ENCODE data around the gene OR2T2. TPM values are rescaled to one million over a fixed set of nuclear protein-coding genes. Genes with fewer than 3 reads are reported as not detected.
"Not testable (repeated sequence)": the region's sequence is repeated elsewhere in the genome, so short reads cannot be mapped to it uniquely, and the experiment has no call there.

The OR2T2 gene
- total RNA-seq, 4 donors from 2014 or later = not detected

- intact Hi-C loops (cut with DNase I; ENCODE audit: low total_unique reads); DNase-seq (ENCODE audit: low spot score in 2 of 2); H3K4me3 ChIP-seq (ENCODE audit: low read depth, poor library complexity, severe bottlenecking): not testable (repeated sequence)
- WGBS, 2 donors = 72 to 84% methylated on average over 5 of the region's 6 CpGs
Measured at GRCh38 chr1:248449821-248450465, 4.5 kb downstream of the OR2T2 start.

GRCh38 chr1:248450466-248451145 lies 5.2 kb downstream of the OR2T2 start:
- 32 to 39% methylated on average over 2 of the region's 5 CpGs for WGBS, 2 donors
- H3K4me3 ChIP-seq (ENCODE audit: low read depth, poor library complexity, severe bottlenecking); intact Hi-C loops (cut with DNase I; ENCODE audit: low total_unique reads); DNase-seq (ENCODE audit: low spot score in 2 of 2): not testable (repeated sequence)

GRCh38 chr1:248453619-248454018 lies 8.2 kb downstream of the OR2T2 start:
- intact Hi-C loops (cut with DNase I; ENCODE audit: low total_unique reads); H3K4me3 ChIP-seq (ENCODE audit: low read depth, poor library complexity, severe bottlenecking); DNase-seq (ENCODE audit: low spot score in 2 of 2): not testable (repeated sequence)
- 95% methylated on average over 7 of the region's 7 CpGs; no CpG with 5 or more reads in 1 of the 2 donors for WGBS, 2 donors

GRCh38 chr1:248455045-248455444 lies 9.6 kb downstream of the OR2T2 start:
- 83 to 86% methylated on average over 3 of the region's 4 CpGs for WGBS, 2 donors
- intact Hi-C loops (cut with DNase I; ENCODE audit: low total_unique reads); H3K4me3 ChIP-seq (ENCODE audit: low read depth, poor library complexity, severe bottlenecking); DNase-seq (ENCODE audit: low spot score in 2 of 2): not testable (repeated sequence)

- no CpG with 5 or more reads among the region's 2 CpGs for WGBS, 2 donors
- DNase-seq (ENCODE audit: low spot score in 2 of 2); intact Hi-C loops (cut with DNase I; ENCODE audit: low total_unique reads); H3K4me3 ChIP-seq (ENCODE audit: low read depth, poor library complexity, severe bottlenecking): not testable (repeated sequence)
Measured at GRCh38 chr1:248456635-248457034, 11.2 kb downstream of the OR2T2 start.

GRCh38 chr1:248459117-248459516 lies 13.7 kb downstream of the OR2T2 start:
- DNase-seq (ENCODE audit: low spot score in 2 of 2); H3K4me3 ChIP-seq (ENCODE audit: low read depth, poor library complexity, severe bottlenecking); intact Hi-C loops (cut with DNase I; ENCODE audit: low total_unique reads): not testable (repeated sequence)
- WGBS, 2 donors = 59 to 65% methylated on average over 7 of the region's 7 CpGs

GRCh38 chr1:248471154-248471553 lies 25.7 kb downstream of the OR2T2 start:
- intact Hi-C loops (cut with DNase I; ENCODE audit: low total_unique reads) = no loop called here
- TF ChIP-seq CTCF (IDR thresholded peaks at IDR 0.05) = no peak
- no peak for TF ChIP-seq POLR2A (IDR thresholded peaks at IDR 0.05)
- WGBS, 2 donors = 82 to 87% methylated on average over 4 of the region's 4 CpGs
- no peak overlapping the region for H3K4me3 ChIP-seq (ENCODE audit: low read depth, poor library complexity, severe bottlenecking)
- DNase-seq (ENCODE audit: low spot score in 2 of 2) = no peak

GRCh38 chr1:248472111-248472510 lies 26.7 kb downstream of the OR2T2 start:
- intact Hi-C loops (cut with DNase I; ENCODE audit: low total_unique reads); DNase-seq (ENCODE audit: low spot score in 2 of 2); H3K4me3 ChIP-seq (ENCODE audit: low read depth, poor library complexity, severe bottlenecking): not testable (repeated sequence)
- 57 to 60% methylated on average over 2 of the region's 2 CpGs for WGBS, 2 donors

- H3K4me3 ChIP-seq (ENCODE audit: low read depth, poor library complexity, severe bottlenecking); intact Hi-C loops (cut with DNase I; ENCODE audit: low total_unique reads); DNase-seq (ENCODE audit: low spot score in 2 of 2): not testable (repeated sequence)
- 82 to 89% methylated on average over 2 of the region's 2 CpGs for WGBS, 2 donors
Measured at GRCh38 chr1:248473051-248473450, 27.6 kb downstream of the OR2T2 start, which contains the start of gene OR2T3. Gene OR2T3, plus strand, starts transcription at chr1:248473351. Its CDS starts 0 bp downstream, at chr1:248473351.

- WGBS, 2 donors = no CpG with 5 or more reads among the region's 1 CpG
- H3K4me3 ChIP-seq (ENCODE audit: low read depth, poor library complexity, severe bottlenecking); DNase-seq (ENCODE audit: low spot score in 2 of 2); intact Hi-C loops (cut with DNase I; ENCODE audit: low total_unique reads): not testable (repeated sequence)
Measured at GRCh38 chr1:248475660-248476059, 30.2 kb downstream of the OR2T2 start.

GRCh38 chr1:248481686-248482579 lies 36.5 kb downstream of the OR2T2 start:
- intact Hi-C loops (cut with DNase I; ENCODE audit: low total_unique reads); H3K4me3 ChIP-seq (ENCODE audit: low read depth, poor library complexity, severe bottlenecking); DNase-seq (ENCODE audit: low spot score in 2 of 2): not testable (repeated sequence)
- 72 to 75% methylated on average over 13 of the region's 13 CpGs for WGBS, 2 donors

- intact Hi-C loops (cut with DNase I; ENCODE audit: low total_unique reads) = not testable (repeated sequence)
Measured at GRCh38 chr1:248488289-248488688, 42.9 kb downstream of the OR2T2 start, which contains the start of gene OR2T5. Gene OR2T5, plus strand, starts transcription at chr1:248488589. Its CDS starts 0 bp downstream, at chr1:248488589.

GRCh38 chr1:248496661-248497060 lies 51.2 kb downstream of the OR2T2 start:
- intact Hi-C loops (cut with DNase I; ENCODE audit: low total_unique reads); DNase-seq (ENCODE audit: low spot score in 2 of 2): not testable (repeated sequence)
- WGBS, 2 donors = no CpG with 5 or more reads among the region's 5 CpGs

More at GRCh38 chr1:248488289-248488688, 42.9 kb downstream of the OR2T2 start, which contains the start of gene OR2T5:
- WGBS, 2 donors = 89% methylated on average over 4 of the region's 6 CpGs; no CpG with 5 or more reads in 1 of the 2 donors
- H3K4me3 ChIP-seq (ENCODE audit: low read depth, poor library complexity, severe bottlenecking); DNase-seq (ENCODE audit: low spot score in 2 of 2): not testable (repeated sequence)

More at GRCh38 chr1:248496661-248497060, 51.2 kb downstream of the OR2T2 start:
- H3K4me3 ChIP-seq (ENCODE audit: low read depth, poor library complexity, severe bottlenecking) = not testable (repeated sequence)

Data from lower leg skin (tissue), 4 donors.